Transverse colon (tissue), 4 donors: ENCODE results near the gene SIN3A. TPM values are rescaled to one million over a fixed set of nuclear protein-coding genes. Genes with fewer than 3 reads are reported as not detected.

ENCODE experiments used
- DNase-seq: peaks from one replicate; pipeline ENCODE4 v3.0.0-alpha.2; 2019
- H3K27ac ChIP-seq, 4 donors: fragments of 200-600 bp; sonication (generic); 2 replicates each; pipeline ENCODE4 v1.5.1; 2016 to 2018; ENCODE audit warnings: inconsistent platforms in 4 of 4
- H3K27me3 ChIP-seq: fragments of 200-600 bp; sonication (generic); 2 replicates; pipeline ENCODE4 v1.5.1; 2017; ENCODE audit warnings: inconsistent platforms
- H3K36me3 ChIP-seq, 4 donors: fragments of 200-600 bp; sonication (generic); 2 replicates each; pipeline ENCODE4 v1.5.1; 2017 to 2019; ENCODE audit warnings: inconsistent platforms in 4 of 4
- H3K4me1 ChIP-seq, 4 donors: fragments of 200-600 bp; sonication (generic); 2 replicates each; pipeline ENCODE4 v1.5.1; 2017 to 2020; ENCODE audit warnings: inconsistent platforms in 4 of 4
- H3K4me3 ChIP-seq, 4 donors: fragments of 200-600 bp; sonication (generic); 1 replicate in 1 of 4; 2 replicates in 3 of 4; pipeline versions ENCODE4 v1.5.1 to v1.6.1; 2017 to 2019; ENCODE audit warnings: inconsistent platforms in 4 of 4
- H3K9me3 ChIP-seq, 2 donors: fragments of 200-600 bp; sonication (generic); 2 replicates each; pipeline ENCODE4 v1.5.1; 2017 to 2019; ENCODE audit warnings: inconsistent platforms in 2 of 2
- CTCF ChIP-seq, 5 experiments: fragments of 200-600 bp in 3 of 5; fragments of 450-650 bp in 2 of 5; sonication (generic) in 3 of 5; IDR thresholded peaks; 1 replicate in 2 of 5; 2 replicates in 3 of 5; pipeline ENCODE4 v1.5.1; 2016 to 2017; ENCODE audit warnings: antibody characterized with exemption in 5 of 5, inconsistent platforms in 3 of 5, mild to moderate bottlenecking in 2 of 5, moderate library complexity in 1 of 5
- EP300 ChIP-seq: sonication (generic); formaldehyde crosslinking; IDR thresholded peaks from one replicate; pipeline ENCODE4 v1.6.1; 2017; ENCODE audit warnings: antibody characterized with exemption, low read depth
- POLR2A ChIP-seq: fragments of 450-650 bp; IDR thresholded peaks from one replicate; pipeline ENCODE4 v1.6.1; 2016; ENCODE audit warnings: antibody characterized with exemption, mild to moderate bottlenecking, moderate library complexity
- POLR2AphosphoS5 ChIP-seq, 3 donors: sonication (generic); formaldehyde crosslinking; IDR thresholded peaks; one replicate each; pipeline ENCODE4 v1.6.1; 2016; ENCODE audit warnings: antibody characterized with exemption in 3 of 3
- WGBS, 2 donors: methylation state at CpG; one replicate each; pipeline ENCODE4 v1.1.5; 2018; ENCODE audit warnings: low coverage in 1 of 2; 5-methylcytosine and 5-hydroxymethylcytosine counted together
- in situ Hi-C, 4 donors: fragments of 200-750 bp; cut with MboI; loops; one replicate each; pipeline versions ENCODE4 v1.15.0 to v1.15.1; 2017; ENCODE audit warnings: low sequenced_read_pairs in 3 of 4, low pct_ligation_motif_present in 1 of 4, low pct_unique_long_range_greater_than_20kb in 1 of 4
- intact Hi-C: fragments of 100-400 bp; cut with DNase I; formaldehyde crosslinking; loops from one replicate; pipeline ENCODE4 v1.15.1; 2023; ENCODE audit warnings: low total_unique reads
- total RNA-seq, 4 donors: library from RNA; depleted of rRNA; stranded (reverse); fragments of >200 nt; gene quantifications; one replicate each; pipeline ENCODE4 v1.1.0, GENCODE V29; 2016

The SIN3A gene
- total RNA-seq, 4 donors from 2014 or later = 39.3 to 88.0 (median 72.6) TPM

GRCh38 chr15:75452364-75452864, 924 bp upstream of the SIN3A start:
- Histone ChIP-seq H3K9me3 (no peaks in the 10 kb centered on the region), H3K27me3 (no peaks in the 10 kb centered on the region), H3K27ac (peak overlapping the region; percentile 97 to 99 (median 98)), H3K4me1 (peaks cover 12 to 30% (median 27%) of the 10 kb centered on the region in 4 donors), H3K4me3 (peak overlapping the region; percentile 39 to 86 (median 58)), H3K36me3 (no peaks in the 10 kb centered on the region)
- in situ Hi-C loops (loop anchor here in 1 of 4 donors (10.0 kb wide), 1 partner anchor 88 kb away; the partner anchor contains the start of gene MAN2C1), intact Hi-C loops (no loop called here)
- peak; percentile 92 for DNase-seq
- WGBS, 2 donors = 0% methylated on average over 2 to 16 of the region's 16 CpGs
- TF ChIP-seq POLR2AphosphoS5 (IDR thresholded peaks at IDR 0.05) = peak; percentile 53 to 82 (median 74)
- peak; percentile 80 for TF ChIP-seq POLR2A
- no peak for TF ChIP-seq EP300
- TF ChIP-seq CTCF (IDR thresholded peaks at IDR 0.05) = no peak

- Histone ChIP-seq H3K36me3 (no peaks in the 10 kb centered on the region), H3K27ac (peak overlapping the region; percentile 95 to 99 (median 97)), H3K27me3 (no peaks in the 10 kb centered on the region), H3K9me3 (no peaks in the 10 kb centered on the region), H3K4me1 (peaks cover 14 to 34% (median 21%) of the 10 kb centered on the region in 4 donors), H3K4me3 (peak overlapping the region; percentile 47 to 86 (median 74))
- 2% methylated on average over 18 of the region's 45 CpGs; no CpG with 5 or more reads in 1 of the 2 donors for WGBS, 2 donors
- in situ Hi-C loops = loop anchor here in 1 of 4 donors (10.0 kb wide), 1 partner anchor 86 kb away; the partner anchor contains the start of gene MAN2C1
- DNase-seq = no peak
- no peak for TF ChIP-seq POLR2AphosphoS5 (IDR thresholded peaks at IDR 0.05)
- no peak for TF ChIP-seq EP300
- TF ChIP-seq CTCF (IDR thresholded peaks at IDR 0.05) = no peak
- no peak for TF ChIP-seq POLR2A
- intact Hi-C loops = no loop called here
Observed at GRCh38 chr15:75451202-75451673, 252 bp downstream of the SIN3A start.

- peak; percentile 98 for DNase-seq
- intact Hi-C loops = no loop called here
- peak overlapping the region; percentile 38 to 86 (median 74) for H3K4me3 ChIP-seq
- peaks cover 15 to 35% (median 20%) of the 10 kb centered on the region in 4 donors for H3K4me1 ChIP-seq
- in situ Hi-C loops = loop anchor here in 1 of 4 donors (10.0 kb wide), 1 partner anchor 86 kb away; the partner anchor contains the start of gene MAN2C1
- H3K9me3 ChIP-seq = no peaks in the 10 kb centered on the region
- H3K27me3 ChIP-seq = no peaks in the 10 kb centered on the region
- H3K27ac ChIP-seq = peak overlapping the region; percentile 95 to 99 (median 97)
- WGBS, 2 donors = 0% methylated on average over 3 to 54 of the region's 62 CpGs
- TF ChIP-seq POLR2AphosphoS5 (IDR thresholded peaks at IDR 0.05) (peak; percentile 28 to 47 (median 33)), CTCF (IDR thresholded peaks at IDR 0.05) (no peak), POLR2A (peak; percentile 33), EP300 (no peak)
- H3K36me3 ChIP-seq = no peaks in the 10 kb centered on the region
Observed at GRCh38 chr15:75450307-75451201, 936 bp downstream of the SIN3A start.
